NOMO-1 treated with DMSO at 0.1 percent for 48 hours (cell line): ENCODE results near the gene LCA5L.
"Not testable (repeated sequence)": the region's sequence is repeated elsewhere in the genome, so short reads cannot be mapped to it uniquely, and the experiment has no call there.

Experiments used
- DNase-seq: peaks from one replicate; lab custom pipeline; 2025; ENCODE audit not compliant: unreplicated experiment; lab: John Stamatoyannopoulos, UW

Gene LCA5L

DNA sequence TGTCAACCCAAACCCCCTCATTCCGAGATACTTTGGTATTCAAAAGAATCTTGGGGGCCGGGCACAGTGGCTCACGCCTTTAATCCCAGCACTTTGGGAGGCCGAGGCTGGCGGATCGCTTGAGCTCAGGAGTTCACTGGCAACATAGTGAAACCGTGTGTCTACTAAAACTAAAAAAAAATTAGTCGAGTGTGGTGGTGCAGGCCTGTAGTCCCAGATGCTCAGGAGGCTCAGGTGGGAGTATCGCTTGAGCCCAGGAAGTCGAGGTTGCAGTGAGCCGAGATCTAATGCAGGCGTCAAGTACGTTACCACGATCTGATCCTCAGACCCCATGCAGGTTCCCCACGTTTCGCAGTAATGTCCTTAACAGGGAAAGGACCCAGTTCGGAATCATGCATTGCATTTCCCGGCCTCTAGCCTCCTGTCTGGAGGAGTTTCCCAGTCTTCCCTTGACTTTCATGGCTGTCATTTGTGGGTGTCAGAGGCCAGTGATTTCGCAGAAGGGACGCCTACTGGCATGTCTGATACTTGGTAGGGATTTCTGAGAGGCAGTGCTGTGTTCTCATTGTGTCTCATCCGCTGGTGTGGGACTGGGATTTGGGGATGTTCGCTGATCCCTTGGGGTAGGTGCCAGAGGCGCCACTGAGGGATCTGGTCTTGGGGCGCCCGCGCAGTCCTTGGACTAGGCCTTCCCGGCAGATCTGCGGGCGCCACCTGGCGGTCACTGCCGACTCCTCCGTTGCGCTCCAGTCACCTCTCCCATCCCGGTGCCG, 57.4 kb downstream of the LCA5L start:
- DNase-seq: peak; percentile 78

DNA sequence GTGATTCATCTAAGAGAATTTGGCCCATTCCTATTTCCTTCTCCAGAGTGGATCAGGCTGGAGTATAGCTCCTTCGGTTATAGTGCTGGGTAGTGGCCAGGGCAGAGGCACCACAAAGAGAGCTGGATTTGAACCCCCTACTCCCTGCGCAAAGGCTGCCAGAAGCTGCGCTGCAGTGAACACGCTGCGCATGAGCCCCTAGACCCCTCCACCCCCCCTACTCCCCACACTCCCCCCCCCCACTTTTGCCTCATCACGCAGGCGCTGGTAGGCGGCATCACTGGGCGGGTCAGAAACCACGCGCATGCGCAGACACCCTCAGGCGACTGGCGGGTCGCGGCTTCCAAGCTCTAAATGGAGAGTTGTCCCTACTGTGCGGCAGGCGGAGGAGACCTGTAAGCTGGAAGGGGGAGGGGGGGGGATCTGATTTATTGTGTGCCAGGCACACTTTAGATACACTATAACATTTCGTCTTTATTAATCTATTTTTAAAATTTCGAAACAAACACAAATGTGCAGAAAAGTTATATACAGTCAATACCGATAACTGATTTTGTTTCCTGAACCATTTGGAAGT, 58.0 kb downstream of the LCA5L start:
- DNase-seq: peak; percentile 72

DNA sequence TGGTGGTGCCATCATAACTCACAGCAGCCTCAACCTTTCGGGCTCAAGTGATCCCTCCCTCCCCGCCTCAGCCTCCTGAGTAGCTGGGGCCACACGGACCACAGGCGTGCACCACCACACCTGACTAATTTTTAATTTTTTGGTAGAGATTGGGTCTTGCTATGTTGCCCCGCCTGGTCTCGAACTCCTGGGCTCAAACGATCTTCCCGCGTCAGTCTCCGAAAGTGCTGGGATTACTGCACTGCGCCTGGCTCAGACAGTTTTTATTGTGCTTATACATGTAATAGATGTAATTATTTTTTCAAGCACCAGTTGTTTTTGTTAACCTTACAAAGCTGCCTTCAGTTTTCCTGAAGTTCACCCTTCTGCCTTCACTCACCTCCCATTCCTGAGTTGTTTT, 58.7 kb downstream of the LCA5L start:
- DNase-seq: no peak

DNA sequence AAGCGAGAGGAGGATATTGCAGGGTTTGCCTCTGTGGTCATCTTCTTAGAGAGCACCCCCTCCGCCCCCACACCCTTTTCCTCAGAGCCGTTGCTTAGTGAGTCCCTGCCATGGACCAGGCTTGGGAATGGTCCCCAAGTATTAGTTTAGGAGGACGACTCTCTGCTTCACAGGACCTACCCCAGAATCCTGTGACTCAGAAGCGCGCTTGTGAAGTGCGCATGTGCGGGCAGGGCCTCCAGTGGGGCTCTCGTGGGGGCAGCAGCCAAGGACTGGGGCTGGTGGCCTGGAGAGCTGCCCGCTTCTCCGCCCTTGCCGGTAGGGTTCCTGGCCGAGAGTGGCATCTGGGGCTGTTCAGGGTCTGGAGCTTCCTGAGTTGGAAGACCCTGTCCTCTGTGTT, 59.4 kb downstream of the LCA5L start:
- no peak for DNase-seq

DNA sequence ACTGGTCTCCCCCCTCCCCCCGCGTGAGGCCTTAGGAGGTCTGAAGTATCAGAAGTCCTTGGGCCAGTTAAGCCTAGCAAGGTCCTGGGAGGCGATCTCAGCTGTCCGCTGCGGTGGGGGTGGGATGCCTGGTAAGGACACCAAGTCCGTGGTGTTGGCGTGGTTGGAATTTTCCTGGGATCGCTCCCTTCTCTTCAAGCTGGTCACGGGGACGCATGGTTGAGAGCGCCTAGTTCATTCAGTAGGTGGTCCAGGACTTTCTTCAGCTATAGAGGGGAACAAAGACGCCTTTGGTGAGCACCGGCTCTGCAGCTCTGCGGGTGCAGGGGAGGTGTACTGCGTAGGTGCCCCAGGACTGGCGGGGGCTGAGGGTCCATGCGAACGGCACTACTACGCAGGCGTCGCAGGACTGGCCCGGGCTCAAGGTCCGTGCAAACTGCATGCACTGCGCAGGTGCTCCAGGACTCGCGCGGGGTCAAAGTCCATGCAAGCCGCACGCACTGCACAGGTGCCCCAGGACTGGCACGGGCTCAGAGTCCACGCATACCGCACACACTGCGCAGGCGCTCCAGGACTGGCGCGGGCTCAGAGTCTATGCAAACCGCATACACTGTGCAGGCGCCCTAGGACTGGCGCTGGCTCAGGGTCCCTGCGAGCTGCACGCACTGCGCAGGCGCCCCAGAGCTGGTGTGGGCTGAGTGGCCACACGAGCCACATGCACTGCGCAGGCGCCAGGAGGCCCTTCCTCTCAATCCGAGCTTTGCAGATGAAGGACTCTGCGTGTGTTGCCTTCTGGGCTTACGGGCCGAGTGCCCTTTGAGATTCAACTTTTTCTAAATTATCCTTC, 60.1 kb downstream of the LCA5L start:
- peak; percentile 47 for DNase-seq

DNA sequence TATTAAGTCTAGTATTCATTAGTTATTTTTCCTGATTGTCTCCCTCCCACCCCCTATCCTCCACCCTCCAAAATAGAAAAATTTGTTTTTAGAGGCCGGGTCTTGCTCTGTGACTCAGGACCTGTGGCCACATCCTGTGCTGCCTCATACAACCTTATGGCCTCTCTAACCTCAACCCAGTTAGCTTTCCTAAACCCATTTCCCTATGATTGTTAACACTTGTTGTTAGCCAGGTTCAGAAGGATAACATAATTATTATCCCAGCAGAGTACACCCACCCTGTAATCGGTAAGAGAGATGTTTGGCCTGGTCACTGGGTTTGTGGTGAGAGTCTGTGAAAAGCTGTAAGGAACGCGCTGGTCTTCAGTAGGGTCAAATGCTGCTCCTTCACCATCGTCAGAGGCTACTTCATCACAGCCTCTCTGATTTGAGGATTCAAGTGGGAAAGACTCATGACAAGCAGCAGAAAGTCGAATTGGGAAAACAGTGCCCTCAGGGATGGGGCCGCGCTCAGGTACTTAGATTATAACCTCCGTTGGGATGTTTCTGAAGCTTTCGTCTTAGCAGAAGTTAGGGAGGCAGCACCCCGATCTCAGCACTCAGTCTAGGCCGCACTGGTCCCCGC, 60.8 kb downstream of the LCA5L start:
- DNase-seq: no peak

DNA sequence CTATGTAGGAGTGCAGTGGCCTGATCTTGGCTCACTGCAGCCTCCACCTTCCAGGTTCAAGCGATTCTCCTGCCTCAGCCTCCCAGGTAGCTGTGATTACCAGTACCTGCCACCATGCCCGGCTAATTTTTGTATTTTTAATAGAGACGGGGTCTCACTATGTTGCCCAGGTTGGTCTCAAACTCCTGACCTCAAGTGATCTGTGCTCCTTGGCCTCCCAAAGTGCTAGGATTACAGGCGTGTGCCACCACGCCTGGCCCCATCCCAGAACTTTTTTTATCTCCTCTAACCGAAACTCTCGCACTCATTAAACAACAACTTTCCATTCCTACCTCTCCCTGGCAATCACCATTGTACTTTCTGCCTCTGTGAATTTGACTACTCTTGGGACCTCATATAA, 63.5 kb downstream of the LCA5L start:
- DNase-seq: not testable (repeated sequence)

DNA sequence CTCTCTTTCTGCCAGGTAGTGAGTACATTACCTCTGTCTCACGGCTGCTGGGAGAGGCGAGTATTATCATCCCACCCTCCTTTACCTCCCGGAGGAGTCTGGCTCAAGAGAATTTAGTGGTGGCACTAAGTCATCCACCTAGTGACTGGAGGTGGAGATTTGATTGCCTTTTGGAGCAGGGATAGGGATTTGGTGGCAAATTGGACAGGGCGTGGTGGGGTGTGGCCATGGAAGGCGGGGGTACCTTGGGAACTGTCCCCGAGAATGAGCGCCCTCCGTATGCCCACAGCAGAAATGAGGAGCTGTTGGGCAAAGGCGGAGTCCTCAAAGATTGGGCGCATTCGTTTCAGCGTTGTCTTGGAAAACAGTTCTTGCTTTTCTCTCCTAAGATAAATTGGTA, 64.6 kb downstream of the LCA5L start:
- DNase-seq: no peak

DNA sequence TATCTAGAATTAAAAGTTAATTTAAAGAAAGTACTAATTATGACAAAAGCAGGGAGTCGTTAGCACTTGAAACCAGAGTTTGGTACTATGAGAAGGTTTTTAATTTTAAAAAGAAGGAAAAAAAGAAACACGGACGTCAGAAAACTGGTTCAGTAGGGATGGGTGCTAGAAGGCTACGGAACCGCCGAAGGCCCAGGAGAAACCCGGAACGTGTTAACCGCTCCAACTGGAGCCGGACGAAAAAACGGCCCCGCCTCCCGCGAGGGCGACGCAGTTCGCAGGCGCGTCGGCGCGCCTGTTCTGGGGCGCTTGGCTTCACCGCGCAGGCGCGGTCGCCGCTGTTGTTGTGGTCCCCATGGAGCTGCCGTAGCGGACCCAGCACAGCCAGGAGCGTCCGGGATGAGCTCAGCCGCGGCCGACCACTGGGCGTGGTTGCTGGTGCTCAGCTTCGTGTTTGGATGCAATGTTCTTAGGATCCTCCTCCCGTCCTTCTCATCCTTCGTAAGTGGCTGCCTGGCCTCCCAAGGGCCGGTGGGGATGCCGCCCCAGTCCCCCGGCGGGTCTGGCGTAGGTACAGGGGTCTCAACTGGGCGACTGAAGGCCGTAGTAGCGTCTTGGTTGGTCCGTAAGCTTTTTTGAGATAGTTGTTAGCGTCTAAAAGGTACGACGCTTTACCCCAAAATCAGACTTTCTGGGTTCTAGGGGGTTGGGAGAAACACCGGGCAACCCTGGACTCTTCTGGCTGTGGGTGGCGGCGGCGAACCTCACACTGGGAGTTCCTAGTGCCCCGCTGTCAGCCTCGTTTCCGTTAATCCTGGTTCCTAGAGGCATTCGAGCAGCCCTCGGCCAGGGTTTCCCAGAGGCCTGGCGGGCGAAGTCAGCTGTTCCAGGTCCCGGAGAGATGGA, 65.3 kb downstream of the LCA5L start:
- DNase-seq: peak; percentile 88

DNA sequence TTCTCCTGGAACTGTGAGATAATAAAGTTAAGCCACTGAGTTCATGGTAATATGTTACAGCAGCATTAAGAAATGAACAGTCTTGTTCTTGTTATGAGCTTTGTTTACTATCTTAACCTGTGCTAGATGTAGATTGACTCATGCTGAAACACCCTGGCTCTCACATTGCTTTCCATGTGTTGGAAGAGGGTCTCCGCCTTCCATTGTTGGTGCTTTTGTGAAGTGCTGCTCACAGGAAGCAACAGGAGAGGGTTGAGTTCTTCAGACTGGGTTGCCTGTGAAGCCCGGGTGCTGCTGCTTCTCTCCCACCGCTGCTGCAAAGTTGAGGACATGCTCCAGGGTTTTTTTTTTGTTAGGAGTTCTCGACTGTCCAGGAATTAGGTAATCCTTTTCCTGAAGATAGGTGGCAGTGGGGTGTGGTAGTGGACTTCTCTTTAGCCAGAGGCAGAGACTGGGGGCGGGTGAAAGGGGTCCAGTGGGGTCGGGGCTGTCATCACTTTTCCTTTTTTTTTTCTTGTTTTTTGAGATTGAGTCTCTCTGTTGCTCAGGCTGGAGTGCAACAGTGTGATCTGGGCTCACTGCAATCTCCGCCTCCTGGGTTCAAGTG, 68.0 kb downstream of the LCA5L start:
- DNase-seq: no peak

DNA sequence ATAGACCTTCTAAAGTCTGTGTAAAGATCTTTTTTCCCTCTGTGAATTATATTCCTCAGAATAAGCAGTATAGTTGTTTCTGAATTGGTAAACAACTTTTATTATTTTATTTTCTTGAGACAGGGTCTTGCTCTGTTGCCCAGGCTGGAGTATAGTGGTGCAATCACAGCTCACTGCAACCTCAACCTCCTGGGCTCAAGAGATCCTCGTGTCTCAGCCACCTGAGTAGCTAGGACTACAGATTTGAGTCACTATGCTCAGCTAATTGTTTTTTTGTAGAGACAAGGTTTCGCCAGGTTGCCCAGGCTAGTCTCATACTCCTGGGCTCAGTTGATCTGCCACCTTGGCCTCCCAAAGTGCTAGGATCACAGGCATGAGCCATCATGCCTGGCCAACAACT, 70.1 kb downstream of the LCA5L start:
- no peak for DNase-seq

DNA sequence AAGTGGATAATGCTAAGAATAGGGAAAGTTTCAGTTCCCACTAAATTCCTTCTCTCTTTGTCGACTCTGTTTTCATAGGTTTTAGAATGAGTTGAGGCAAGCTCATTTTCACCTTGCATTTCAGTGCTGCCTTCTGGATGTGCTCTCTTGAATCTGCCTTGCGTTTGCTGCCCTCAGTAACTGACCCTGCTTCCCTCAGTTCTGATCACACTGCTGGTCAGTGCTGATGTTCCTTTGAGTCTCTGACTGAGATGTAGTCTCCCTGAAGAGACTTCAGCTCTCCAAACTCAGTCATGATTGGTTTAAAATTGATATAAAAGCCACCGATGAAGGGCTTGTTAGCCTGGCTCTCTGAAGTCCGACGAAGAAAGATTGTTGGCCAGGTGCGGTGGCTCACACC, 71.5 kb downstream of the LCA5L start:
- DNase-seq: no peak

DNA sequence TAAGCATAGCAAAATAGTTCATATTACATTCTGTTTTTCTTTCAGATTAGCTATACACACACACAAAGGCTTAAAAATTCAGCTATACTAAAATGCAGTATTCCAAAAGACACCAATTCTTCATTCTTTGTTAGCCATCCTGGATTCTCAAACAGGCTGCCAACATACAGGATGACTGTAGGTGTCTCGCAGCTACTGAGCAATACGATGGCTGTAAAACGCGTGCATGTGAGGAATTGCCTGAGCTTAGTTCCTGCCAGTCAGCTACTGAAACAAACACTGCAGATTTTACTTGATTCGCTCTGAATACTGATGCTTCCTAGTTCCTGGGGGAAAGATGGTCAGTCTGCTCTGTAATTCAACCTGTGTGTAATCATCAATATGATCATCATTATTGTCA, 71.9 kb downstream of the LCA5L start:
- peak; percentile 80 for DNase-seq

DNA sequence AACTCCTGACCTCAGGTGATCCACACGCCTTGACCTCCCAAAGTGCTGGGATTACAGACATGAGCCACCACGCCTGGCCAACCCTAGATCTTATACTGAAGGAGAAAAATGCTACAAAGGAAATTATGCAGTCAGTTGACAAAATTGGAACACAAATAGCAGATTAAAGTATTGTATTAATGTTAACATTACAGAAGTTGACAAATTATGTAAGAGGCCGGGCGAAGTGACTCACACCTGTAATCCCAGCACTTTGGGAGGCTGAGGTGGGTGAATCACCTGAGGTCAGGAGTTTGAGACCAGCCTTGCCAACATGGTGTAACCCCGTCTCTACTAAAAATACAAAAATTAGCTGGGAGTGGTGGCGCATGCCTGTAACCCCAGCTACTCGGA, 75.7 kb downstream of the LCA5L start:
- peak; percentile 13 for DNase-seq

DNA sequence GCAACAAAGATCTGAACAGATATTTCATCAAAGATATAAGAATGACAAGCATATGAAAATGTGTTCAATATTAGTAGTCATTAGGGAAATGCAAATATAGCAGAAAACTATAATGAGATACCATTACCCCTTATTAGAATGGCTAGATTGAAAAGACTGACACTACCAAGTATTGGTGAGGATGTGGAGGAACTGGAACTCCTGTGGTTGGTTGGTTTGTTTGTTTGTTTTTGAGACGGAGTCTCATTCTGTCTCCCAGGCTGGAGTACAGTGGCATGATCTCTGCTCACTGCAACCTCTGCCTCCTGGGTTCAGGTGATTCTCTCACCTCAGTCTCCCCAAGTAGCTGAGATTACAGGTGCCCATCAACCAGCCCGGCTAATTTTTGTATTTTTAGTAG, 77.8 kb downstream of the LCA5L start:
- no peak for DNase-seq

DNA sequence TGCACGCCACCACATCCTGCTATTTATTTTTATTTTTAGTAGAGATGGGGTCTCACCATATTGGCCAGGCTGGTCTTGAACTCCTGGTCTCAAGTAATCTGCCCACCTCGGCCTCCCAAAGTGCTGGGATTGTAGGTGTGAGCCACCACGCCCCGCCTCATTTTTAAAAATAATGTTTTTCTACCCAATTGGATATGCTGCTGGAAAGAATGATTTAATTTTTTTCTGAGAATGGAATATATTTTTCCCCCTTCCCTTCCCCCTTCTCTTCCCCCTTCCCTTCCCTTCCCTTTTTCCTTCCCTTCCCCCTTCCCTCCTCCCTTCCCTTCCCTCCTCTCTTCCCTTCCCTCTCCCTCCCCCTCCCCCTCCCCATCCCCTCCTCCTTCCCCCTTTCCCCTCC, 79.0 kb downstream of the LCA5L start:
- DNase-seq: no peak

DNA sequence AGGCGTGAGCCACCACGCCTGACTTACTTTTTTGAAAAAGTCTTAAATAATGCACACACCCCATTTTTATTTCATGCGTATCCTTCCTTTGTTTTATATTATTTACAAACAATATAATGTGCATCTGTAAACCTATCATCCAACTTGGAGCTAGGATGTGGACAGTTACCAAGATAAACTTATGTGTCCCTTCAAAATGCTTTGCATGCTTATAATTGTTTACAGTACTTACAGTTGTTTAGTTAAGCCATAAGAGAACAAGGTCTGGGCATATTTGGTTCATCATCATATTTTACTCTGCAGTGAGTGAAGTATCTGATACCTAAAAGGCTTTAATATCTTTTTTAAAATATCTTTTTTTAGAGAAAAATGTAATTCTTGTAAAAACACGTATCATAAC, 80.6 kb downstream of the LCA5L start:
- DNase-seq: no peak

DNA sequence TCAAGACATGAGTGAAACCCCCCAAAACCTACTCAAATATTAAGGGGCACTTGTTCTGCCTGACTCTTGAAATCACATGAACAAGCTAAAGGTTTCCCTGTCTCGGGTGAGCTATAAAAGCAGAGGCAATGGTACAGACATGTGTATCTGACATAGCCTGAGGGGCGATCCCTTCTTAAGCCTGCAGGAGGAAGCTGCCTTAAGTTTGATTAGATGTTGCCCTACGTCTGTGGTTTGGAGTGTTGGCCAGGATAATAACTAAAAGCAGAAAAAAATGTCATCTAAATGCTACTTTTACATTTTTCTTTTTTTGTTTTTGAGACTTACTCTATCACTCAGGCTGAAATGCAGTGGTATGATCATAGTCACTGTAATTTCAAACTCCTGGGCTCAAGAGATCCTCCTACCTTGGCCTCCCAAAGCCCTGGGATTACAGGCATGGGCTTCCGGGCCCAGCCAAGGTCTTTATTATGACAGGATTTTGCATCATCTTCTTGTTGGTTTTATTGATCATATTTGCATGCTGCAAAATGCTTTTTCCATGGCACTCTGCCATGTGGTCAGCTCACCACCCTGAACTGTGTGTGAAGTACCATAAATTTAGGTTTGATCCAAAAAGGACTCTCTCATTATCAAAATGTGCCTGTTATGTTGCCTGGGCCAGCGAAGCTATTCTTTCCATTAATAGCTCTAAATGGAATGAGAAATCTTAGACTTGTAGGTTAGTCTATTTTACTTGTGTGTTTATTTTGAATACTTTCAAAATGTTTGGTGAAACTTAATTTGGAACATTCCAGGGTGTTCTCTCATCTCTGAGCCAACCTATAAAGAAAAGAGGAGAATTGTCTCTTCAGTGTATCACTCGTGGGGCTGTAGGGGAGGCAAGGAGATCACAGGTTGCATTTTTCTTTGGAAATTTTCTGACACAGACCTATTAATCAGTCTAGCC, 81.7 kb downstream of the LCA5L start:
- no peak for DNase-seq

DNA sequence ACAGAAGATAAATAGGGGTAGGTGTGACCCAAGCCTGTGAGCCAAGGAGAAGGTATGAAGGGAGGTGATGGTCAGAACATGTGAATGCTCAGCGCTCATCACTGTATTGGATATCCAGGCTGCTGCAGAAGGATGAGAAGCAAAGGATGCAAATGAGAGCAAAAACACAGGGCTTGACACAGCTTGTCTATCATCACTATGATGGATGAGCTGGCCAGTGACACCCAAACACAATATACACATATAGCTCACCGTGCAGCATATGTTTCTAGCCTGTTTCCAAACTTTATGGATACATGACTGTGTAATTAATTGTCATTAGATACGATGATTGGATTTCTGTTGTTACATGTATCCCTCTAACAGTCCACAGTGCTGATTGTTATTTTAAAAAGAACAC, 82.8 kb downstream of the LCA5L start:
- no peak for DNase-seq
